GM19240 (cell line): Measurements from ENCODE around the gene HS2ST1.

ENCODE experiments used
- DNase-seq: peaks from one replicate; pipeline ENCODE4 v3.0.0; 2011; ENCODE audit warnings: low spot score; ENCODE audit not compliant: insufficient read length

HS2ST1 gene

GRCh38 chr1:87135329-87135712 lies 220.9 kb downstream of the HS2ST1 start:
- DNase-seq, result no peak

GRCh38 chr1:87136607-87137341 lies 222.3 kb downstream of the HS2ST1 start:
- no peak for DNase-seq

GRCh38 chr1:87137342-87137739 lies 222.9 kb downstream of the HS2ST1 start:
- DNase-seq, result no peak

- no peak for DNase-seq
Observed at GRCh38 chr1:87140831-87141540, 226.6 kb downstream of the HS2ST1 start.

GRCh38 chr1:87141556-87141955 lies 227.1 kb downstream of the HS2ST1 start:
- no peak for DNase-seq

- DNase-seq, result no peak
Observed at GRCh38 chr1:87143413-87144135, 229.1 kb downstream of the HS2ST1 start.

- DNase-seq, result no peak
Observed at GRCh38 chr1:87144316-87144895, 230.0 kb downstream of the HS2ST1 start.

GRCh38 chr1:87144981-87145380 lies 230.5 kb downstream of the HS2ST1 start:
- no peak for DNase-seq

- no peak for DNase-seq
Observed at GRCh38 chr1:87146538-87146937, 232.1 kb downstream of the HS2ST1 start.

- DNase-seq, result no peak
Observed at GRCh38 chr1:87146986-87147385, 232.6 kb downstream of the HS2ST1 start.

GRCh38 chr1:87147851-87148250 lies 233.4 kb downstream of the HS2ST1 start:
- no peak for DNase-seq

- DNase-seq, result no peak
Observed at GRCh38 chr1:87148661-87149060, 234.2 kb downstream of the HS2ST1 start.

GRCh38 chr1:87149241-87150041 lies 235.0 kb downstream of the HS2ST1 start:
- no peak for DNase-seq

GRCh38 chr1:87150143-87150542 lies 235.7 kb downstream of the HS2ST1 start:
- DNase-seq, result no peak

GRCh38 chr1:87151500-87152421 lies 237.3 kb downstream of the HS2ST1 start:
- DNase-seq, result peak; percentile 43

- no peak for DNase-seq
Observed at GRCh38 chr1:87154384-87154783, 239.9 kb downstream of the HS2ST1 start.

GRCh38 chr1:87155170-87155569 lies 240.7 kb downstream of the HS2ST1 start:
- DNase-seq, result no peak

- DNase-seq, result no peak
Observed at GRCh38 chr1:87155648-87156047, 241.2 kb downstream of the HS2ST1 start.

GRCh38 chr1:87156124-87156523 lies 241.7 kb downstream of the HS2ST1 start:
- DNase-seq, result no peak

GRCh38 chr1:87159378-87159915 lies 245.0 kb downstream of the HS2ST1 start:
- no peak for DNase-seq
